Mesenchymal stem cell (in vitro differentiated cells and primary cell): Measurements from ENCODE around the gene RMI2.
"Not testable (repeated sequence)": the region's sequence is repeated elsewhere in the genome, so short reads cannot be mapped to it uniquely, and the experiment has no call there.

Source experiments
- DNase-seq: peaks from one replicate; pipeline ENCODE4 v3.0.0-alpha.2; 2013
- H2AFZ ChIP-seq: one replicate; pipeline ENCODE4 v1.6.1; 2013; ENCODE audit warnings: low read depth, mild to moderate bottlenecking, control low read depth, inconsistent platforms, low read length, moderate library complexity
- H2AK5ac ChIP-seq: 2 replicates; pipeline ENCODE4 v1.6.1; 2013; ENCODE audit warnings: low read length, moderate library complexity, mild to moderate bottlenecking, inconsistent platforms; ENCODE audit not compliant: severe bottlenecking
- H2BK120ac ChIP-seq: one replicate; pipeline ENCODE4 v1.6.1; 2013; ENCODE audit warnings: low read depth, mild to moderate bottlenecking, inconsistent platforms, low read length, moderate library complexity
- H2BK12ac ChIP-seq, 2 experiments: one replicate each; pipeline ENCODE4 v1.6.1; 2013; ENCODE audit warnings: inconsistent platforms in 2 of 2, low read length in 2 of 2, mild to moderate bottlenecking in 2 of 2, moderate library complexity in 2 of 2, control low read depth in 1 of 2
- H2BK15ac ChIP-seq: one replicate; pipeline ENCODE4 v1.6.1; 2013; ENCODE audit warnings: mild to moderate bottlenecking, low read depth, inconsistent platforms; ENCODE audit not compliant: poor library complexity, severe bottlenecking
- H2BK5ac ChIP-seq: 2 replicates; pipeline ENCODE4 v1.6.1; 2013; ENCODE audit warnings: low read depth, mild to moderate bottlenecking, low read length, control low read depth, inconsistent platforms; ENCODE audit not compliant: poor library complexity, severe bottlenecking
- H3K14ac ChIP-seq, 2 experiments: one replicate each; pipeline ENCODE4 v1.6.1; 2013; ENCODE audit warnings: inconsistent platforms in 2 of 2, low read length in 2 of 2, control low read depth in 1 of 2, mild to moderate bottlenecking in 1 of 2, moderate library complexity in 1 of 2
- H3K18ac ChIP-seq, 2 experiments: one replicate each; pipeline ENCODE4 v1.6.1; 2013; ENCODE audit warnings: inconsistent platforms in 2 of 2, low read length in 2 of 2, control low read depth in 1 of 2, low read depth in 1 of 2, mild to moderate bottlenecking in 1 of 2
- H3K23ac ChIP-seq, 2 experiments: one replicate each; pipeline ENCODE4 v1.6.1; 2013; ENCODE audit warnings: inconsistent platforms in 2 of 2, low read length in 2 of 2, mild to moderate bottlenecking in 2 of 2, moderate library complexity in 2 of 2, control low read depth in 1 of 2
- H3K27ac ChIP-seq: 2 replicates; pipeline ENCODE4 v1.5.1; 2013; ENCODE audit warnings: mild to moderate bottlenecking, moderate library complexity, low read length, control low read depth, inconsistent platforms; ENCODE audit not compliant: poor library complexity, severe bottlenecking
- H3K27me3 ChIP-seq, 2 experiments: 2 replicates each; pipeline versions ENCODE4 v1.6.1 to v1.7.0; 2013; ENCODE audit warnings: low read length in 2 of 2, mild to moderate bottlenecking in 2 of 2, moderate library complexity in 2 of 2, control low read depth in 1 of 2, inconsistent platforms in 1 of 2; ENCODE audit not compliant: control insufficient read depth in 1 of 2, insufficient read depth in 1 of 2
- H3K36me3 ChIP-seq, 2 experiments: 2 replicates each; pipeline versions ENCODE4 v1.6.1 to v1.7.0; 2013; ENCODE audit warnings: low read length in 2 of 2, control low read depth in 1 of 2, inconsistent platforms in 1 of 2, low read depth in 1 of 2, mild to moderate bottlenecking in 1 of 2; ENCODE audit not compliant: insufficient read depth in 2 of 2, control insufficient read depth in 1 of 2
- H3K4ac ChIP-seq, 2 experiments: one replicate each; pipeline ENCODE4 v1.6.1; 2013; ENCODE audit warnings: inconsistent platforms in 2 of 2, low read length in 2 of 2, mild to moderate bottlenecking in 2 of 2, moderate library complexity in 2 of 2, control low read depth in 1 of 2, low read depth in 1 of 2
- H3K4me1 ChIP-seq: 2 replicates; pipeline ENCODE4 v1.6.1; 2013; ENCODE audit warnings: low read depth, low read length, control low read depth; ENCODE audit not compliant: control insufficient read depth, insufficient read depth
- H3K4me2 ChIP-seq: 2 replicates; pipeline ENCODE4 v1.6.1; 2013; ENCODE audit warnings: low read length, mild to moderate bottlenecking, inconsistent platforms; ENCODE audit not compliant: poor library complexity, severe bottlenecking
- H3K4me3 ChIP-seq, 2 experiments: 2 replicates each; pipeline versions ENCODE4 v1.5.1 to v1.7.0; 2013; ENCODE audit warnings: low read length in 2 of 2, mild to moderate bottlenecking in 2 of 2, control low read depth in 1 of 2, low read depth in 1 of 2; ENCODE audit not compliant: insufficient read depth in 1 of 2
- H3K79me1 ChIP-seq: replicated peaks from 2 replicates; pipeline ENCODE4 v1.6.1; 2013; ENCODE audit warnings: mild to moderate bottlenecking, control low read depth, low read length, inconsistent platforms; ENCODE audit not compliant: poor library complexity, severe bottlenecking
- H3K9ac ChIP-seq: 2 replicates; pipeline ENCODE4 v1.7.0; 2013; ENCODE audit warnings: mild to moderate bottlenecking, low read length, moderate library complexity
- H3K9me3 ChIP-seq: 2 replicates; pipeline ENCODE4 v1.7.0; 2013; ENCODE audit warnings: mild to moderate bottlenecking, low read length; ENCODE audit not compliant: control insufficient read depth
- H4K8ac ChIP-seq: one replicate; pipeline ENCODE4 v1.6.1; 2013; ENCODE audit warnings: inconsistent platforms, mild to moderate bottlenecking, low read length, moderate library complexity
- H4K91ac ChIP-seq: one replicate; pipeline ENCODE4 v1.6.1; 2013; ENCODE audit warnings: mild to moderate bottlenecking, low read length, inconsistent platforms
- WGBS: methylation state at CpG from one replicate; pipeline ENCODE4 v1.1.7; 2013; ENCODE audit warnings: mixed read lengths; 5-methylcytosine and 5-hydroxymethylcytosine counted together

RMI2 gene

DNA sequence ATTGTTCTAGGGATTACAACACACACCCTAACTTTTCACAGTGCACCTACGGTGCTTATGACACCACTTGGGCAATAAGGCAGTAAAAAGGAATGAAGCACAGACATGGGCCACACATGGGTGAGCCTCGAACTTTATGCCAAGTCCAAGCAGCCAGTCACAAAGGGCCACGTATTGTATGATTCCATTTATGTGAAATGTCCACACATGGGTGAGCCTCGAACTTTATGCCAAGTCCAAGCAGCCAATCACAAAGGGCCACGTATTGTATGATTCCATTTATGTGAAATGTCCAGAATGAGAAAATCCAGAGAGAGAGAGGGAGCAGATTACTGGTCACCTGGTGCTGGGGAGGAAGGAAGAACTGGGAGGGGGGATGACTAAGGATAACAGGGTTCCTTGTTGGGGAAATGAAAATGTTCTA, 22.2 kb downstream of the RMI2 start:
- H3K23ac ChIP-seq = no peak overlapping the region
- H2BK15ac ChIP-seq = no peak overlapping the region
- H4K91ac ChIP-seq = no peak overlapping the region
- no peak overlapping the region for H3K14ac ChIP-seq
- no peak overlapping the region for H3K18ac ChIP-seq
- H3K9ac ChIP-seq = no peak overlapping the region
- WGBS = 95% methylated on average over 5 of the region's 5 CpGs
- H3K4ac ChIP-seq = no peak overlapping the region
- peak overlapping the region; percentile 2 for H2AK5ac ChIP-seq
- peaks cover 9% of the 10 kb centered on the region for H3K4me1 ChIP-seq
- H3K4me2 ChIP-seq = no peak overlapping the region
- H3K4me3 ChIP-seq = no peak overlapping the region
- no peak overlapping the region for H4K8ac ChIP-seq
- no peak overlapping the region for H2BK5ac ChIP-seq
- no peaks in the 10 kb centered on the region for H3K79me1 ChIP-seq
- no peaks in the 10 kb centered on the region for H3K9me3 ChIP-seq
- H3K36me3 ChIP-seq = no peaks in the 10 kb centered on the region
- no peaks in the 10 kb centered on the region for H3K27me3 ChIP-seq
- no peak overlapping the region for H2BK12ac ChIP-seq
- no peak overlapping the region for H3K27ac ChIP-seq
- no peak overlapping the region for H2BK120ac ChIP-seq
- DNase-seq = no peak
- H2AFZ ChIP-seq = no peak overlapping the region

DNA sequence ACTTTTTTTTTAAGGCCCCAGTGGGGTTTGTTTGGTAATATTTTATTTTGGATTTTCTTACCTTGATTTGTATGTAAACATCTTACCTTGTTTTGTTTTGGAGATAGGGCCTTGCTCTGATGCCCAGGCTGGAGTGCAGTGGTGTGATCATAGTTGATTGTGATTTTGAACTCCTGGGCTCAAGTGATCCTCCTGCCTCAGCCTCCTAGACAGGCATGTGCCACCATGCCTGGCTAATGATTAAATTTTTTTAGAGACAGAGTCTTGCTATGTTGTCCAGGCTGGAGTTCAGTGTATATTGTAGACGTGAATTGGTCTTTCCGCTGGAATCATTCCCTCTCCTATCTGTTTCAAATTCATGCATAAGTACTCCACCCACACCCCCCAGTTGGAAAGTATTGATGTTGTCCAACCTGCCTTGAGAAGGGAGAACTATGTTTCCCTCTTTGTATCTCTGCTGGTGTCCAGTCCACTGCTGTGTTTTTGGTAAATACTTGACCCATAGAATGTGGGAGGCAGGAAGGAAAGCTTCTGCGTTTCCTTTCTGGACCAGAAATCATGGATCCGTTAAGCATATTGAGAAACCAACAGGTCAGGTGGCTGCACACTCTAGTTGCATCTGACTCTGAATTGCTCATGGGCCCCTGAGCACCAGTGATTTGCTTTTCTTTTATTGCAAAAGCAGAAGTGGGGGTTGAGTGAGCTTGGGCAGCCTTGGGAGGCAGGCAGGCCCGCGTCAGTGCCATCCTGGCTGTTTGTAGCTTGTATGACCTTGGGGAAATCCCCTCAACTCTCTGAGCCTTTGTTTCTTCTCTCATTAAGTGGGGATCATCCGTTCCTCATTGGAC, 25.0 kb downstream of the RMI2 start:
- no peak overlapping the region for H4K91ac ChIP-seq
- no peak overlapping the region for H2BK15ac ChIP-seq
- peak overlapping the region; percentile 3 for H3K27ac ChIP-seq
- no peak for DNase-seq
- H3K18ac ChIP-seq = peak overlapping the region in 1 of 2 experiments; percentile 23
- no peaks in the 10 kb centered on the region for H3K9me3 ChIP-seq
- H2BK120ac ChIP-seq = no peak overlapping the region
- no peak overlapping the region for H2AFZ ChIP-seq
- no peak overlapping the region for H3K4me3 ChIP-seq
- H4K8ac ChIP-seq = no peak overlapping the region
- peak overlapping the region in 1 of 2 experiments; percentile 24 for H2BK12ac ChIP-seq
- peak overlapping the region; percentile 66 for H2AK5ac ChIP-seq
- no peaks in the 10 kb centered on the region for H3K36me3 ChIP-seq
- no peak overlapping the region for H3K4ac ChIP-seq
- H3K4me2 ChIP-seq = no peak overlapping the region
- H3K23ac ChIP-seq = no peak overlapping the region
- H2BK5ac ChIP-seq = no peak overlapping the region
- H3K9ac ChIP-seq = no peak overlapping the region
- WGBS = 90% methylated on average over 4 of the region's 7 CpGs
- H3K4me1 ChIP-seq = peaks cover 4% of the 10 kb centered on the region
- H3K14ac ChIP-seq = no peak overlapping the region
- H3K79me1 ChIP-seq = no peaks in the 10 kb centered on the region
- H3K27me3 ChIP-seq = no peaks in the 10 kb centered on the region

DNA sequence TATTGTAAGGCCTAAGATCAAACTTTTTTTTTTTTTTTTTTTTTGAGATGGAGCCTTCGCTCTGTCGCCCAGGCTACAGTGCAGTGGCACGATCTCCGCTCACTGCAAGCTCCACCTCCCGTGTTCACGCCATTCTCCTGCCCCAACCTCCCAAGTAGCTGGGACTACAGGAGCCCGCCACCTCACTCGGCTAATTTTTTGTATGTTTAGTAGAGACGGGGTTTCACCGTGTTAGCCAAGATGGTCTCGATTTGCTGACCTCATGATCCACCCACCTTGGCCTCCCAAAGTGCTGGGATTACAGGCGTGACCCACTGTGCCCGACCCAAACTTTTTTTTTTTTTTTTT, 25.6 kb downstream of the RMI2 start:
- not testable (repeated sequence) for H3K4me2 ChIP-seq, H3K79me1 ChIP-seq, H3K4me3 ChIP-seq, H3K9me3 ChIP-seq, H2AK5ac ChIP-seq, H3K18ac ChIP-seq, H2BK15ac ChIP-seq, H4K91ac ChIP-seq, H3K27me3 ChIP-seq, H3K27ac ChIP-seq, H2BK120ac ChIP-seq, H4K8ac ChIP-seq, H3K36me3 ChIP-seq, H3K4ac ChIP-seq, H2BK12ac ChIP-seq, H2AFZ ChIP-seq, H3K9ac ChIP-seq, H2BK5ac ChIP-seq, H3K14ac ChIP-seq, H3K4me1 ChIP-seq, H3K23ac ChIP-seq, DNase-seq
- 97% methylated on average over 10 of the region's 13 CpGs for WGBS

DNA sequence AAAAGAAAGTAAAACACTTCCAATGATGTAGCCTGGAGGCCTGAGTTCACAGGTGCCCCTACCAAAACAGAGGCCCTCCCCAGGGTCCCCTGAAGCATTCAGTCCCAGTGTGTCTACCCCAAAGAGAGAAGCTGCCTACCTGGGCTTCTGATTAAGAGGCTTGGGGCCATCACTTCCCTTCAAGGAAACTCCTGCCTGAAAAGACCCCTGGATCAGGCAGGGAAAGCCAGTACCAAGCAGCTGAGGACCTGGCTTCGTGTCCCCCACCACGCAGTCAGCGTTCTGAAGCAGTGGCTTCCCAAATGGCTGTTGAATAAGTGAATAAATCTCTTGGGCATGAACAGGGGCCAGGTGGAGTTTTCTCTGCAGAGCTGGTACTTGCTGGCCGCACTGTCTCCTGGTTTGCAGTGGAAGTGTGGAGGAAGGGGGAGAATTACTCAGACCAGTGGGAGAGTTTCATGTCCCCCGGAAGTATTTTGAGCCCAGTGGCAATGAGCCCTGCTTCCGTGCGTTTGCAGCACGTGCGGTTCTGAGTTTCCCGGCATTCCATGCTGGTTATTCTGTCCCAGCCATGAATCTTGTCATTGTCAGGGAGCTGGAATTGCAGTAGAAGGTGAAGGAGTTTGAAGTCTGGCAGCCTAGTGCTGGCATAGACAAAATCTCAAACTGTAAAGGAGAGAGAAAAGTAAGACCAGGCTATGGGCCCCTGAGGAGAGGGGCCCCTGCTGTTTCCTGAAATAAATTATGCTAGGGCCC, 27.0 kb downstream of the RMI2 start:
- no peak for DNase-seq
- H2AK5ac ChIP-seq = peak overlapping the region; percentile 85
- 87% methylated on average over 10 of the region's 10 CpGs for WGBS

More for the DNA sequence above, 27.0 kb downstream of the RMI2 start:
- no peaks in the 10 kb centered on the region for H3K27me3 ChIP-seq
- no peaks in the 10 kb centered on the region for H3K36me3 ChIP-seq
- H2BK120ac ChIP-seq = no peak overlapping the region
- H3K14ac ChIP-seq = no peak overlapping the region
- no peak overlapping the region for H2BK5ac ChIP-seq
- no peak overlapping the region for H3K23ac ChIP-seq
- no peak overlapping the region for H4K8ac ChIP-seq
- no peak overlapping the region for H2BK12ac ChIP-seq
- H3K18ac ChIP-seq = no peak overlapping the region
- H3K4me2 ChIP-seq = no peak overlapping the region
- H2BK15ac ChIP-seq = peak overlapping the region; percentile 69
- H3K4me3 ChIP-seq = no peak overlapping the region
- H3K9ac ChIP-seq = no peak overlapping the region
- H3K27ac ChIP-seq = no peak overlapping the region
- no peak overlapping the region for H4K91ac ChIP-seq
- peaks cover 4% of the 10 kb centered on the region for H3K4me1 ChIP-seq
- H3K9me3 ChIP-seq = no peaks in the 10 kb centered on the region
- H3K4ac ChIP-seq = no peak overlapping the region
- no peaks in the 10 kb centered on the region for H3K79me1 ChIP-seq
- no peak overlapping the region for H2AFZ ChIP-seq
